Myocyte (in vitro differentiated cells): Measurements from ENCODE around the gene HOXD4. TPM values are rescaled to one million over a fixed set of nuclear protein-coding genes. Genes with fewer than 3 reads are reported as not detected.
A peak's percentile ranks its signal among the peaks of the same experiment; 100 is the strongest.

Experiments
- DNase-seq: peaks from one replicate; pipeline ENCODE4 v3.0.0-alpha.2; 2012; ENCODE audit warnings: low read depth
- polyA plus RNA-seq: library from polyadenylated mRNA; unstranded; fragments of >200 nt; gene quantifications from one replicate; pipeline ENCODE4 v1.2.1, GENCODE V29; 2012; ENCODE audit warnings: missing spikeins
- total RNA-seq: library from RNA; depleted of rRNA; stranded (reverse); fragments of >200 nt; gene quantifications from 2 replicates; pipeline ENCODE4 v1.2.3, GENCODE V29; 2014

Gene HOXD4
- not detected in 2 replicates for total RNA-seq
- 0.16 TPM for polyA plus RNA-seq

GRCh38 chr2:176151442-176152287 lies at the start of gene HOXD4:
Gene HOXD4, plus strand, starts transcription at chr2:176151550. Its CDS starts 84 bp downstream, at chr2:176151634.
- no peak for DNase-seq

GRCh38 chr2:176101842-176102241 lies 49.5 kb upstream of the HOXD4 start:
- no peak for DNase-seq

DNA sequence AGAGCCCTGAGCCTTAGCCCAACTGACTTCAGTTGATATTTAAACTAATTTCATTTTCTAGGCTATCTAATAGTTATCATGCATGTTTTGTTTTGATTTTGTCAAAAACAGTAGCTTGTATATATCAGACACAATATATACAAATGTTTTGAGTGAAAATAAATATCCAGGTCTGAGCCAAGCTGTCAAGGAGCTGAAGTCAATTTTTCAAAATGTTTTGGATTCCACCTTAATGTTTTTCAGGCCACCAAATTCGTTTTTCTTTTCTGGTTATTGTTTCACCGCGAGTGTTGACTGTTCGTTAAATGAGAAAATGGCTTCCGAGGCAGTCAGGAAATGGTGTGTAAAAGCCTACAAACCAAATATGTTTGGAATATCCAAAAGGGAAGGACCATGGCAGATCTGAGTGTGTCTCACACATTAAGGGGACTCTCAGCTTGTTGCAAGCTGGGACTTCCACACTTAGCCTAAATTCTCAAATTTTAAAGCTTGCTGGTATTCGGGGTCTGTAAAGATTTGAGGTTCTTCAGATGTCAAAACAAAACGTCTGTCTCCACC lies 49.0 kb upstream of the HOXD4 start:
- DNase-seq: no peak

DNA sequence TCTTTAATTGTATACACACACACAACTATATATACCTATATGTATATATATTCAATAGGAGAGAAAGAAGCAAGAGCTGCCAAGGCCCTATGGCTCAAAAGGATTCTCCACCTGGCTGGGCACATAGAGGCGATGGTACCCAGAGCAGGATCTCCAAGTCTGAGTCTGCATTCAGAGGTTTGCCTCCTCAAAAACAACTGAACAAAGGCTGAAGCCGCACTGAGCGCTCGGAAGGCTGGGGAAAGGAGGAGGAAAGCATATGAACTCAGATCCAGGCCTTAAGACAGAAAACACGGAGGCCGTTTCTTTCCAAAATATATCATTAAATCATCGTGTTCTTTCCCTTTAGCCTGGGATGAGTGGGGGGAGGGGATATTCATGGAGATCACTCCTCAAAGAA lies 48.2 kb upstream of the HOXD4 start:
- DNase-seq: no peak

- DNase-seq: no peak
These were observed 47.5 kb upstream of the HOXD4 start for GRCh38 chr2:176103742-176104315.

GRCh38 chr2:176104316-176105077 lies 46.9 kb upstream of the HOXD4 start:
- DNase-seq: no peak

DNA sequence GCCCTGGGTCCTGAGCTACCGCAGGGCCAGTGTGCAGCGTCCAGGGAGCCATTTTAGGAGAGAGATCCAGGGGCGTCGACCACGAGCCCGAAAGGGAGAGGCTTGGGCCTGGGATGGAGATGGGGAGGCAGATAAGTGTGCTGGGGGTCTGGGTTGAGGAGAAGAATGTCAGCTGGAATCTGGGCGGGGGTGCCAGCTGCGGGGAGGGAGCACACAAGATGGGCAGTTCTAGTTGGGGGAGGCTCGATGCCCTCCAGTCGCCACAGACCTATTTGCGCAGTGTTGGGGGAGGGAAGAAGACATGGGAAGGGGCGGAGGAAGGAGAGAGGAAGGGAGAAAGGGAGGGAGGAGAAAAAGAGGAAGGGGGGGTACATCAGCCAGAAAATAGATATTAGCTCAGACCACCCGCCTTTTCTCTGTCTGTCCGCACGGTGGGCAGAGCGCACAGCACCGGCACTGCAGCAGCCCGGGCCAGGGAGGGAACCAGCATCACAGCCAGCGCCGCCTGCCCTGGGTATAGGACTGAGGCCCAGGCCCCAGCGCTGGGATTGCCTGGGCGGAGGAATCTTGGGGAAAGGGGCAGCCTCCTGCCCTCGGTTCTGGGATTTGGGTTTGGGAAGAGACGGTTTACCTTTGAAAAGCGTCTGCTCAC lies 46.1 kb upstream of the HOXD4 start:
- no peak for DNase-seq

GRCh38 chr2:176105730-176106580 lies 45.4 kb upstream of the HOXD4 start:
- DNase-seq: no peak

DNA sequence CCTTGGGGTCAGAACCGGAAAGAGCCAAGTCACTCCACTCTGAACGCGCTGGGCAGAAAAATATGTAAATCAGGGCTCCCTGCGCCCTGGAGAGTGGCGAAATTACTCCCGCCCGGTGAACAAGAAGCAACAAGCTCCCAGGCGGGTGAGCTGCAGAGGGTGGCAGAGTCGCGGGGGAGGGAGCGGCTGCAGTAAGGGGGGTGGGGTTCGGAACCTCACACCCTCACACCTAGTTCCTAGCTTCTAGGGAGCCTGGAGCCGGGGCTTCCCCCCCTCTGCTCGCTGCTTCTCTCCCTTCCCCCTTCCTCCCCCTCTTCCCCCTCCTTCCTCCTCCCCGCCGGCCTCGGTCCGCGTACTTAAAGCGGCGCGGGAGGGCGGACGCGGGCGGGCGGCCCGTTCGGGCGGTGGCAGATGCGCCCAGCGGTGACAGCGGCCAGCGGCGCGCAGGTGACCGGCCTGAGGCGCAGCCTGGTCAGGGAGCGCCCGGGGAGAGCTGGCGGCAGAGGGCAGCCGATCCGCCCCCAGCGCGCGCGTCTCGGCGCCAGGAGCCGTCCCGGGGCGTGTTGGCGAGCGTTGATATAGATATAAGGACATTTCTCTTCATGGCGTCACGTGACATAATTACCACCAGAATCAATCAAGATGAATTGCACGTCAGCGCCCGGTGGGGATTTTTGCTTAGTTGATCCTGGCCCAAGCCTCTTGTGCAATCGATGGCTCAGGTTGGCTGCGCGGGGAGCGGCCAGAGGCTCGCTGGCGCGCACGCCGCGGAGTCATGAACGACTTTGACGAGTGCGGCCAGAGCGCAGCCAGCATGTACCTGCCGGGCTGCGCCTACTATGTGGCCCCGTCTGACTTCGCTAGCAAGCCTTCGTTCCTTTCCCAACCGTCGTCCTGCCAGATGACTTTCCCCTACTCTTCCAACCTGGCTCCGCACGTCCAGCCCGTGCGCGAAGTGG lies 44.5 kb upstream of the HOXD4 start, which contains the start of gene HOXD11:
TSS of gene HOXD11 (plus strand) at position 700 of the 959 bp plus-strand sequence. CDS start at position 776, 76 bp downstream.
- DNase-seq: no peak

DNA sequence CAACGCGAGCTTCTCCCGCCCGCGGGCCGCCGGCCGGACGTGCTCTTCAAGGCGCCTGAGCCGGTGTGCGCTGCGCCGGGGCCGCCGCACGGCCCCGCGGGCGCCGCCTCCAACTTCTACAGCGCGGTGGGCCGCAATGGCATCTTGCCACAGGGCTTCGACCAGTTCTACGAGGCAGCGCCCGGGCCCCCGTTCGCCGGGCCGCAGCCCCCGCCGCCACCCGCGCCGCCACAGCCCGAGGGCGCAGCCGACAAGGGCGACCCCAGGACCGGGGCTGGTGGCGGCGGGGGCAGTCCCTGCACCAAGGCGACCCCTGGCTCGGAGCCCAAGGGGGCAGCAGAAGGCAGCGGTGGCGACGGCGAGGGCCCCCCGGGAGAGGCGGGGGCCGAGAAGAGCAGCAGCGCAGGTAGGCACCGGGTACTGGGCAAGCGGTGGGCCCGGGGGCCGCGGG lies 43.6 kb upstream of the HOXD4 start:
- no peak for DNase-seq

- no peak for DNase-seq
These were observed 42.0 kb upstream of the HOXD4 start for GRCh38 chr2:176109192-176109901.

DNA sequence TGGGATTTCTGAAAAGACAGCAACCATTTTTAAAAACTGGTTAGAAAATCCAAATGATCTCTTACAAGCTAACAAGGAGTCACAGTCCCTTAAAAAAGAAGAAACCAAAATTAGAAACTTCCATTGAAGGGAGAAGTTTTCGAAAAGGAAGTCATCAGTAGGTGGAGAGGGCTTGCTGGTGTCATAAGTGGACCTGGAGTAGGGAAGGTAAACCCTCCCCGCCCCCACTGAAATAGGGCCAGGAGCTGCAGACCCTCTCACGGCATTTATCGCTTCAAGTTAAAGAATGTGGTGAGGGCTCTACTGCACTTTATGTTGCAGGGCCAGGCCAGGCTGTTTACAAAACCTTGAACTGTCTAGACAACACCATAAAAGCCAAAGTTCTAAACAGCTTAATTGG lies 41.4 kb upstream of the HOXD4 start:
- no peak for DNase-seq

DNA sequence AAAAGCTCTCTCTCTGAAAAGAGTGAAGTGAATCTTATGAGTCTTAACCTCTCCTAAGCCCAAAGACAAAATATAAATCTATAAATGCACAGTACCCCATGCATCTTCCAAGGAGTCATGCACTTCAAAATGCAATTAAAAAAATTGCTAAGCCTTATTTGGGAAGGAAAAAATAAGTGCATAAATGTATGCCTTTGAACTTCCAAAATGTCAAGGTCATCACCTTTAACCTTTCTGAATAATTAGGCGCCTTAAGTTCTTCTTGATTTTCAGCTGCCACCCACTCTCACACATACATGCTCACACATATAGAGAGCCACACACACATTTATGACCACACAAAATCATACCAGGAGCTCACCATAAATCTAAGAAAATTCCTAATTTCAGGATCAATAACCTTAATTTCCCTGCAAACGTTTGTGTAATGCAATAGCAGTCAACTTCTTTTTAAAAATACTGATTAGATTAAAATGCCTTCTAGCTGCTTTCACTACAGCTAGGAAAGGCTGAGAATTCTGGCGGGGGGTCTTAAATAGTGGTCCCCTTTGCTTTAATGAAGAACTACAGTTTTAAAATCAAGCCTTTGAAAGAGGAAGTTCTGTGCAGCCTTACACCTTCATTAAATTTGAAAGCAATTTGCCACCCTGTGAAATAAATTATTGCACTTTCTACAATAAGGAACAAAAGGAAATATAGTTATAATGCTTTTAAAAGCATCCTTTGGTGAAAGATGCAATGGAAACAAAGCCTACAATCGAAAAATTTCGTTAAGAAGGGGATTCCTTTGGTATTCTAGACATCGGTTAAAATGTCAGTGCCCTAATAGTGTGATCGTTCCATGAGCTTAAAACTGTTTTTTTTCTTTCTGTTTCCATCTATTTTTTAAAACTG lies 40.7 kb upstream of the HOXD4 start:
- DNase-seq: no peak

DNA sequence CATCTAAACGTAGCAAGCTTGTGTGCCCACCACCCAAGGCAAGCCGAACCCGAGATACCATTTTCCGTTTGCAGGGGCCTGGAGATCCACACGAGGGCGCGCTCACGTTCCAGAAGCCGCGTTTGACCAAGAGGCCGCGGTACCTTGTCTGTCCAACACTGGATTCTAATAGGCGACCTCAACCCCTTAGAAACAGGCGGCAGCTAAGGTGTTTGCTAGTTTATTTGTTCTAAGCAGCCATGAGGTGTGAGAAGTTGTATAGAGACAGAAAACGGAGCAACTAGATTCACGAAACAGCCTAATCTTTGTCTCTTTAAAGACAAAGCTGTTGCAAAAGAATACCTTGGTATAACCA lies 40.1 kb upstream of the HOXD4 start:
- DNase-seq: peak; percentile 67

DNA sequence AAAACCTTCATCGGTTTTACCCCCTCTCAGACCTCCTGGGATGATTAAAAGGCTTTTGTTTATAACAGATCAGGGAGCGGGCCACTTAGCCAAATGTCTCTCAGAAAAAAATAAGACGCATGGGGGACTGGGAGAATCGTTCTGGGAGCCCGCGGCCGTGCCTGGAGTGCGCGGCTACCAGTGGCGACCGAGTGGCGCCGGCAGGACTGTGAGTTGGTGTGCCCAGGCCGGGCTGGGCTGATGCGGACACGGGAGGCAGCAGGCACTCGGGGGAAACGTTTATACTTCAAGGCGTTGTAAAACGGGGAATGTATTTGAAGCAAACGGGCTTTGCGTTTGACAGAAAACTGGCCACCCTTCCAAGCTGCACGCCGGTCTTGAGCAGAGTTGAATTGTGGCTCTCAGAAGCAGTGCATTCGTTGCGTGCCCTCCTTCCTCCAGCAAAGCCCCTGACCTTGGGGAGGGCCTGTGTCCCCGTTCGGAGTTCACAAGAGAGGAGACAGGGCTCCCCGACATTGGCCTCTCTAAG lies 39.4 kb upstream of the HOXD4 start:
- DNase-seq: no peak

DNA sequence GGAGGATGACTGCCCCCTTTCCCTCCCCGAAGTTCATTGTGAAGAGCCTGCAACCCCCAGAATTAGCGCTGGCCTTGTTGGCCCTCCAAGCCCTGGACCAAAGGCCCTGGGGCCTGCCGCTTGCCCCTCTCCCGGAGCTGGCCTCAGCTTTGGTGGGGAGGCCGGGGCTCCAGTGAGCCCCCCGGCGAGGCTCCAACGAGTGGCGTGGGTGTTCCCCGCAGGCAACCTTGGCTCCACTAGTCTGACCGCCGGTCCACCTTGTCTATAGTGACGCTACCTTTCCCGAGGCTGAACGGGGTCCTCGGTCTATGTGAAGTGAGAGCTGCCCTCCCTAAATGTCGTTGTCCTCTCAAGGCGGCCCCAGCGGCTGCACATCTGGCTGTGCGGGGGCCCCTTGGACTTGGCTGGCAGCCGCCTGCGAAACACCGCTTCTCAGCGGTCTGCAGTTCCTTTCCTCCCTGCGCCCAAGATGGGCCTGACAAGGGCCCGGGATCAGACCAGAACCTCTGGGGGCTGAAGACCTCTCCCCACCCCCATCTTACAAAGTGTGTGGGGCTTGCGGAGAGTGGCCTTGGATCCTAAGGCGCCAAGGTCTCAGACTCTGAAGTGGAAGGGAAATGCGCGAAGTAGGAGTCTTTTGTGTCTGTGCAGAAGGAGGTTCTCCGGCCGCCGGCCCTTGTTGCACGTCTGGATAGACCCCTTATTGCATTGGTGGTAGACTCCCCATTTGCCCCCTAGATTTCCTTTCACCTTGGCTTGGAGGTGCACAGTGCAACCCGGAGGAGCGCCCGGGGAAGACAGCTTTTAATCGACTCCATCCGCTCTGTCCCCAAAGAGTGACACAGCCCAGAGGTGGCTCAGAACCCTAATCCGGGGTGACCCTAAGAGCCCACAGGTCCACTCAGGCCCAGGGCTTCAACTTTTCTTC lies 38.7 kb upstream of the HOXD4 start:
- DNase-seq: no peak
